HAP-1 (cell line): ENCODE data around the gene COX14.

Experiments
- DNase-seq, 2 experiments: peaks; one replicate each; pipeline ENCODE4 v3.0.0-alpha.2; 2016 to 2020; ENCODE audit warnings: low spot score in 2 of 2
- H3K27me3 ChIP-seq: fragments of 250-450 bp; sonication (Bioruptor Pico); 2 replicates; pipeline ENCODE4 v1.5.1; 2020; ENCODE audit warnings: low read depth, mild to moderate bottlenecking, moderate library complexity
- H3K36me3 ChIP-seq: fragments of 250-450 bp; sonication (Bioruptor Pico); replicated peaks from 2 replicates; pipeline ENCODE4 v1.5.1; 2020; ENCODE audit warnings: mild to moderate bottlenecking
- H3K4me1 ChIP-seq: fragments of 250-450 bp; sonication (Bioruptor Pico); 2 replicates; pipeline ENCODE4 v1.5.1; 2020; ENCODE audit warnings: mild to moderate bottlenecking
- H3K4me3 ChIP-seq: fragments of 250-450 bp; sonication (Bioruptor Pico); 2 replicates; pipeline ENCODE4 v1.5.1; 2020; ENCODE audit warnings: mild to moderate bottlenecking, moderate library complexity
- H3K9me3 ChIP-seq: fragments of 250-450 bp; sonication (Bioruptor Pico); 2 replicates; pipeline ENCODE4 v1.5.1; 2020; ENCODE audit warnings: mild to moderate bottlenecking, moderate library complexity
- in situ Hi-C: fragments of 300-500 bp; cut with MboI; formaldehyde crosslinking; loops from 3 replicates; pipeline ENCODE4 v1.14.3; 2020; ENCODE audit warnings: low sequenced_read_pairs, inconsistent platforms, mixed read lengths

Gene COX14

DNA sequence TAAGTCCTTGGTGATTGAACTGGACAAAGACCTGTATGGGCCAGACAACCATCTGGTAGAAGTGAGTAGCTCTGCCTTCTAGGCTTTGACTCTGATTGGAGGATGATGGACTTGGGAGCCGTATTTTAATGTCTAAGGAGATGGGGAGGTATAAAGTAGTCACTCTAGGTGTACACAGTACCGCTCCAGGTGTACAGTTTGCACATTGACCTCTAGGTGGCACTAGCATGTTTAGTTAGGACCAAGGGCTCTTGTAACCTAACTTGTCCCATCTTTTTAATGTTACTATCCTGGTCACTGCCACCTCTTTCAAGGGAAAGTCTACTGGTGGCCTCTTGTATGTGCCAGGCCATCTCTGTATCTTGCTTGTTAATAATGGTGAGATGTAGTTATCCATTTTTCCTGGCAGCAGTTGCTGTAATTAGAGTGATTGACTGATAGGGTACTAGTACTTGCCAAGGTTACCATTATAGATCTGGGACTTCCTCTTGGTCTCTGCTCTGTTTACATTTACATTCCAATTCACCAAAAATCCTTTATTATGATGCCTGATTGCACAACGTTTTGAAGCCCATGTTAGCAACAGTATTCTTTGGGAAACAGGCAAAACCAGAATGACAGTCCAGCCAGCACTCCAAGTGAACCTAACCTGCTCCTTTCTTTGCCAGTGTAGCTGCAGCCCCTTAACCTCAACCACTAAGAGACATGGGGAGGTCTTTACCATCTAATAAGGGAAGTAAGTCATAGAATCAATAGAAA is 23.3 kb upstream of the COX14 start:
- no peaks in the 10 kb centered on the region for H3K27me3 ChIP-seq
- H3K36me3 ChIP-seq: peaks cover 64% of the 10 kb centered on the region
- no peaks in the 10 kb centered on the region for H3K9me3 ChIP-seq
- in situ Hi-C loops: no loop called here
- no peak overlapping the region for H3K4me3 ChIP-seq
- DNase-seq: peak; percentile 39 to 73
- peaks cover 7% of the 10 kb centered on the region; the same call in 1 of the 2 replicates for H3K4me1 ChIP-seq

DNA sequence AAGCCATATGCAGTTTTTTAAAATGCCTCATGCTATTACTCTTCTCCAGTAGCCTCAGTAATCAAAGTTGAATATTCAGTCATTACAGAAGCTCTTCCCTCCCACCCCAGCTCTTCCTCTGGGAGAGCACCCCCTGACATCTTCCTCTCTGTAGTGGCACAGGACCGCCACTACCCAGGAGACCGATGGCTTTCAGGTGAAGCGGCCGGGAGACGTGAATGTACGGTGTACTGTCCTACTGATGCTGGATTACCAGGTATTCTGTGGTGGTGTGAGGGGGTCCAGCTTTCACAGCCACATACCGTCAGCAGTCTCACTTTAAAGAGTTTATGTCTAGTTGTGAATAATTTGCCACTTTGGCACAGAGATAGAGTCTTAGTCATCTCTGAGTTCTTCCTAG is 22.3 kb upstream of the COX14 start:
- Histone ChIP-seq H3K36me3 (peaks cover 74% of the 10 kb centered on the region), H3K4me3 (no peak overlapping the region), H3K27me3 (no peaks in the 10 kb centered on the region), H3K4me1 (0 out of 2 replicates have a peak, but pooled peaks cover 3% of the 10 kb centered on the region), H3K9me3 (no peaks in the 10 kb centered on the region)
- no peak for DNase-seq
- in situ Hi-C loops: no loop called here

DNA sequence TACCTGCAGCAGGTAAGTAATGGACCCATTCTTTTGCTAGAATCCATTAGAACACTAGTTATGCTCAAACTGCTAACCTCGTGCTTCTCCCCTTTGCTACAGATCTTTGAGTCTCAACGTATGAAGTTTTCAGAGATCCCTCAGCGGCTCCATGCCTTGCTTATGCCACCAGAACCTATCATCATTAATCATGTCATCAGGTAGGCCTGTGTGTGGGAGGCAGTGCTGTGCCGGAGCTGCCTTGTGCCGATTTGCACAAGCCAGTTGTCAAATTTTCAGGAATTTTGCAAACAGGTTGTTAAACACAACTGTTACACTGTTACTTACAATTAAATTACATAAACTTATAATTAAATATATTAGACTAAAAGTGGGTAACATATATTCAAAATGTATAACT is 21.6 kb upstream of the COX14 start:
- H3K27me3 ChIP-seq: no peaks in the 10 kb centered on the region
- no peak overlapping the region for H3K4me3 ChIP-seq
- in situ Hi-C loops: no loop called here
- no peaks in the 10 kb centered on the region for H3K9me3 ChIP-seq
- H3K4me1 ChIP-seq: 0 out of 2 replicates have a peak, but pooled peaks cover 3% of the 10 kb centered on the region
- no peak for DNase-seq
- H3K36me3 ChIP-seq: peaks cover 80% of the 10 kb centered on the region

DNA sequence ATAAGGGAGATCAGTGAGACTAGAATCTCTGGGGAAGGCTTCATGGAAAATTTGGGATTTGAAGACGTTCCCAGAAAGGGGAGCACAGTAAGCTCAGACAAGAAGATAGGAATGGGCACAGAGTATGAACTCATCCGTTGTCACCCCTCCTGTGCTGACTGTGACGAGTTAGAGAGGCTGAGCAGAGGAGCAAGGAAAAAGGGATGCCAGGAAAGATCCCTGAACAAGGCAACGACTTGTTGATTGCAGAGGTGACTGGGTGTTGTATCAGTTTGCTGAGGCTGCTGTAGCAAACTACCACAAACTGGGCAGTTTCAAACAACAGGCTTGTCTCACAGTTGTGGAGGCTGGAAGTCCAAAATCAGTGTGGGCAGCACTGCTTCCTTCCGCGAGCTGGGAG is 14.1 kb upstream of the COX14 start:
- Histone ChIP-seq H3K4me3 (no peak overlapping the region), H3K4me1 (no peaks in the 10 kb centered on the region), H3K9me3 (no peaks in the 10 kb centered on the region), H3K36me3 (peaks cover 76% of the 10 kb centered on the region), H3K27me3 (no peaks in the 10 kb centered on the region)
- no peak for DNase-seq
- in situ Hi-C loops: no loop called here

DNA sequence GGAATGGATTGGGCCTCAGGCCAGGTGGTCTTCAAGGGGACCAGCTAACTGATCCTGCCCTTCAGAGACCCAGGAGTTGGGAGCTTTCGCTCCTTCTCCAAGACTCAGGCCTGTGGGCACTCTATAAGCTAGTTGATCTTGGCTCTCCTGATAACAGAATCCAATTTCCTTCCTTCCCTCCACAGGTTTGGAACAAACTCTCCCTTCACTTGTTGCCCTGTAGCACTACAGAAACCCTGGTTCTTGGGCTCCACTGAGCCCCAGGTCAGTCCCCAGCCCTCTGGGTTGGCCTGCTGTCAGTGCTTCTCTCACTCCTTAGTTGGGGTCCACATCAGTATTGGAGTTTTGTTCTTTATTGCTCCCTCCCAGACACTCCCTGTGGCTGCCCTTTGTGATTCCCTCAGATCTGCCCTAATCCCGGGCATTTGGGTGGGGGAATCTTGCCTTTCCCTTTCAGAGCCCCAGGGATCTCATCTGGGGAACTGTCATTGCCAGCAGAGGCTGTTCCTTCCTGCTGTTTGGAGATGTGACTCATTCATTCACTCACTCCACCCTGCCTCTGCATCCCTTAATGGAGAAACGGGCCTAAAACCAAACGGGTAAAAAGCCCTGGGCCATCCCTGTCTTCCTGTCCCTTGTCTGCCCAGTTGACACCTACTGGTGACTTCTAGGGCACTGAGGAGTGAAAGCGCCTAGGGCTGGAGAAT is 12.6 kb upstream of the COX14 start:
- Histone ChIP-seq H3K9me3 (no peaks in the 10 kb centered on the region), H3K4me3 (no peak overlapping the region), H3K27me3 (no peaks in the 10 kb centered on the region), H3K4me1 (no peaks in the 10 kb centered on the region), H3K36me3 (peaks cover 61% of the 10 kb centered on the region)
- in situ Hi-C loops: no loop called here
- no peak for DNase-seq

DNA sequence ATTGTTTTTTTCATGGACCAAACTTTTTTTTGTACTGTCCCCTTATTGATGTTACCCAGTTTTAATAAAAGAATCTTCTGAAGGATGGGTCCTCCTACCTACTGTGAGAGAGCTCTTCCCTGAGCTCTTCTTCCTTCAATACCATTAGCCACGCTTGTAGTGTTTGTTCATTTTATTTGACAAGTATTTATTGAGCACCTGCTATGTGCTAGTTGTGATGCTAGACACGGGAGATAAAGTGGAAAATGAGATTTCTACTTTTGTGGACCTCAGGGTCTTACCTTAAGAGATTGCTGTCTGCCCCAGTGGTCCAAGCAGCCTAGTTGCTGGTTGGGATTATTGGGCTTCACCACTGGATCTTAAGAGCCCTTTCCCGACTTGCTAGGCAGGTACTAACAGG is 11.5 kb upstream of the COX14 start:
- H3K9me3 ChIP-seq: no peaks in the 10 kb centered on the region
- H3K36me3 ChIP-seq: peaks cover 50% of the 10 kb centered on the region
- H3K27me3 ChIP-seq: no peaks in the 10 kb centered on the region; the same call in 1 of the 2 replicates
- no peaks in the 10 kb centered on the region for H3K4me1 ChIP-seq
- DNase-seq: no peak
- no peak overlapping the region for H3K4me3 ChIP-seq
- in situ Hi-C loops: no loop called here

DNA sequence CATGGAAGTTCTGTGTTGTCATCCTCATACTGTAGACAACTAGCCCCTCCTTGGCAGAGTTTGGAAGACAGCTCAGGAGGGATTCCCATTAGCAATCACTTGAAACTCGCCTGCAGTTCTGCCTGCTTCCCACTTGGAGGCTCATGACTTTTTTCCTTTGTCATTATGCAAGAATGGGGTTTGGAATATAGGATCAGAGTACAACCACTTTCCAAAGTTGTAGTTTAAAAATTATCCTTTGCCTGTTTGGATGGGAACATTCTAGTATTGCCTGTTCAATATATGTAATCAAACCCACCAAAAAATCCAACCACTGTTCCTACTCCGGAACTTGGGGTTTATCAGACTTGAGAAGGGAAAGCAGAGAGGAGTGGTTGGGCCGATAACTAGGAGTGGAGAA is 10.4 kb upstream of the COX14 start:
- in situ Hi-C loops: no loop called here
- no peak overlapping the region for H3K4me3 ChIP-seq
- DNase-seq: peak; percentile 45 to 50
- H3K9me3 ChIP-seq: no peaks in the 10 kb centered on the region
- no peaks in the 10 kb centered on the region for H3K4me1 ChIP-seq
- H3K36me3 ChIP-seq: peaks cover 39% of the 10 kb centered on the region
- H3K27me3 ChIP-seq: no peaks in the 10 kb centered on the region; the same call in 1 of the 2 replicates

DNA sequence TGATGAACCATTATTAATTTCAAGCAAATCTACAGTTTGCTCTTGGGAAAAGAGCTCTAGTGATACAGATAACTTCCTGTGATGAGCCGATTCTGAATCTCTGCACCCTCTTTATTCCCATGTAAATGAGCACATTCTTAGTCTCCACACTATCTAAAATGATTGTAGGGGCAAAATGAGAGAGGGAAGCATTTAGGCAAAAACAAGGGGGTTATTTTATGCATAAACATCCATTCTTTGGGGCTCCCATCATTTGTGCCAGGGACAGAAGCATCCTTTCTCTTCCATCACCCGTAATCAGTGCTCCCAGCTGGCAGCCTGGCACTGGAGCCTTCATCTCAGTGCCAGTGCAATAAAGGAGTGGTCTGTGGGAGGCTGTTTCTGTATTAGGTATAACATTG is 9.9 kb upstream of the COX14 start:
- no peak for DNase-seq
- Histone ChIP-seq H3K27me3 (no peaks in the 10 kb centered on the region; the same call in 1 of the 2 replicates), H3K4me1 (no peaks in the 10 kb centered on the region), H3K9me3 (no peaks in the 10 kb centered on the region), H3K4me3 (no peak overlapping the region), H3K36me3 (peaks cover 34% of the 10 kb centered on the region)
- in situ Hi-C loops: no loop called here

DNA sequence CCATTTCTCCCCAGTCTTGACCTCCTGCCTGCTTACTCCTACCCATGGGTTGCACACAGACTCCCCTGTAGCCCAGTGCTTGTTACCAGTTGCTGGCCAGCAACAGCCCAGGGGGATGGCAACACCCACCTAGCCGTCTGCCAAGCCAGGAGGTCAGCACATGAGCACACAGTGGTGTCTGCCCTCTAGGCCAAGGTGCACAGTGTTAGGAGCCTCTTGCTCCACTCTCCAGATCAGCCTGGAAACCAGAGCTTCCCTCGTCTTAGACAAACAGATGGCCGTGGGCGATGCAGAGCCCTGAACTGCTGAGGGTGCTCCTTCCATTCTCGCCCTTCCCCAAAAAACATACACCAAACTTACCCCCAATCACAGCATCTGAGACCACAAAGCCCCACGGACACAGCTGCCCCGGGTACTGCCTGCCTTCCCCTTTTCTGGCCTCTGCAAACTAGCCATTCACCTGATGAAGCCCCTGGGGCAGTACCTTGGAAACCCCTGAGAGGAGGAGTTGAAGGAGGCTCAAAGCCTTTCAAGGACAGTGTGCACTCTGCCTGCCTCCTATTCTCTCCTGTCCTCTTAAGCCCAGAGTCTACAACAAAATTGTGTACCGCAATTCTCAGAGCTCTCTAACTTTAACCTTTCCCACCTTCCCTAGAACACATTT is 9.3 kb upstream of the COX14 start:
- H3K4me1 ChIP-seq: no peaks in the 10 kb centered on the region
- in situ Hi-C loops: no loop called here
- no peaks in the 10 kb centered on the region; the same call in 1 of the 2 replicates for H3K27me3 ChIP-seq
- no peaks in the 10 kb centered on the region for H3K9me3 ChIP-seq
- no peak overlapping the region for H3K4me3 ChIP-seq
- H3K36me3 ChIP-seq: peaks cover 32% of the 10 kb centered on the region
- DNase-seq: no peak

DNA sequence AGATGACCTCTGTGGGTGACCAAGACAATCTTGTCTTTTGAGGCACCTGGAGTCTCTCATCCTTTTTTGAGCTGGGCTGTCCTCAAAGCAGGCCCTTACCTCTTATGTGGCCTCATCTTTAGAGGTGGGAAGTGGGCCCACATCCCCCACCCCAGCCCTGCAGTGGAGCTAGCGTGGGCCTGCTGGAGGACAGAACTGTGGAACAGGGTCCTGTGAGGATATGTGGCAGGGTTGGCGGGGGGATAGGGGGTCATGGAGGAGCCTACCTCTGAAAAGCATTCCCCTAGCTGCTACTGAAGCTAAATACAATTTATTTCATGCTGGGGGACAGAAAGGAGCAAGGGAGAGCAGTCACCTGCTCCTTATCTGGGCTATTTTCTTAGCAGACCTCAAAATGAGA is 8.7 kb upstream of the COX14 start:
- DNase-seq: no peak
- Histone ChIP-seq H3K9me3 (no peaks in the 10 kb centered on the region), H3K27me3 (no peaks in the 10 kb centered on the region; the same call in 1 of the 2 replicates), H3K4me3 (no peak overlapping the region), H3K36me3 (peaks cover 26% of the 10 kb centered on the region), H3K4me1 (no peaks in the 10 kb centered on the region)
- in situ Hi-C loops: no loop called here

DNA sequence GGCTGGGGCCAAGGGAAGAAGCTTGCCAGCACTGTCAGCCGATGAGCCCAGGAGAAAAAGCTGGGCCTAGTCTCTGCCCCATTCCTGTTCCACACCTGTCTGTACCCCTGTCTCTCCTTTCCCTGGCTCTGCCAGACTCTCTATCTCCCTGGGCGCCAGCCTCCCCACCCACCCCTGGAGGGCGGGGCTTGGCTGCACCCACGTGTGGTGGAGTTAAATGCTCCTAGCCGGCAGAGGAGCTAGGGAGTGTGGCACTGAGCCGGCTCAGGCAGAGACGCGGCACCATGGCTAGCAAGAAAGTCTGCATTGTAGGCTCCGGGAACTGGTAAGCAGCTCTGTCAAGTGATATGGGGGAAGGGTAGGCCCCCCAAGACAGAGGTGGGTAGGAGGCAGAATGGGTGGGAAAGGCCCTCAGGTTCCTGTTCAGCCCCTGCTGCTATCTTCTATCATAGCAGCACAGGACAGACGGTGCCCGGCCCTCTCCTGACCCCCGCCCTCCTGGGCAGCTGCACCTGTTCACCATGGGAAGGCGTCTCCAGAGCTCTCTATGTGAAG is 8.2 kb upstream of the COX14 start, which contains the start of gene GPD1:
Gene GPD1, plus strand, starts transcription at position 242 of the 555 bp plus-strand sequence. Its CDS starts 43 bp downstream, at position 285.
- Histone ChIP-seq H3K4me3 (no peak within 1 kb of the TSS), H3K9me3 (no peaks in the 10 kb centered on the region), H3K27me3 (no peaks in the 10 kb centered on the region; the same call in 1 of the 2 replicates), H3K36me3 (peaks cover 21% of the 10 kb centered on the region), H3K4me1 (no peaks in the 10 kb centered on the region)
- in situ Hi-C loops: no loop called here
- DNase-seq: peak in 1 of 2 experiments; percentile 63

DNA sequence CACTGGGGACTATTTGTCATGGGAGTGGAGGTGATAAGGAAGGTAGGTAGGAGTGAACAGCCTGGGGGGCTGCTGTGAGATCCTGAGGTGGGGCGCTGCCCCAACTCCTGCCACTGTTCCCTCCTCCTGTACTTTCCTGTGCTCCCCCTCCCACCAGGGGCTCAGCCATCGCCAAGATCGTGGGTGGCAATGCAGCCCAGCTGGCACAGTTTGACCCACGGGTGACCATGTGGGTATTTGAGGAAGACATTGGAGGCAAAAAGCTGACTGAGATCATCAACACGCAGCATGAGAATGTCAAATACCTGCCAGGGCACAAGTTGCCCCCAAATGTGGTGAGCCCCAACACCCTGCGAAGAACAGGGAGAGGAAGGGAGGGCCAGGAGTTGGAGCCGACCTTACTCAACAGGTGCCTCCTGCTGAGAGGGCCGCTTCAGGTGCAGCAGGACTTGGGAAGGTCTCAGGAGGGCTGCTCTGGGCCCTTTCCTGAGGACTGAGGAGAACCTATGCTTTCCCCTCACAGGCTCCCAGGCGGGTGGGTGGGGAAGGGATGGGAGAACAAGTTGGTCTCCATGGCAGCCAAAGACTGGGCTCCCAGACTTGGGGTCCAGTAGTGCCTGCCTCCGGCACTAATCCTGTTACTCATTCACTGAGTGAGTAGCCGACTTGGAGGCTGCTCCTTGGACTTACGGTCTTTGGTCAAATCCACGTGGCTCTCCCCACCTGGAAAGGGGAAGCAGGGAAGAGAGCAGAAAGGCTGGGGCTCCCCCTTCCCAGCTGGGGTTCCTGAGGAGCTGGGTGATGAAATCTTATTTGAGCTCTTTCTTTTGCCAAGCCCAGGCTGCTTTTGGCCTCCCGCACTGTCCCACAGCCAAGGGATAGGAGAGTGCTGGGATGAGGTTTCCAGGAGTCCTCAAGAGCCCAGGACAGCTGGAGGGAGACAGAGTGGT is 7.3 kb upstream of the COX14 start:
- DNase-seq: no peak
- Histone ChIP-seq H3K36me3 (peaks cover 13% of the 10 kb centered on the region), H3K4me1 (no peaks in the 10 kb centered on the region), H3K27me3 (no peaks in the 10 kb centered on the region; the same call in 1 of the 2 replicates), H3K4me3 (no peak overlapping the region), H3K9me3 (no peaks in the 10 kb centered on the region)
- in situ Hi-C loops: no loop called here
